MM.1S (cell line): ENCODE measurements around the gene RNF150.

Experiments
- DNase-seq: peaks from one replicate; pipeline ENCODE4 v3.0.0-alpha.2; 2015
- H2AFZ ChIP-seq: fragments of 300-600 bp; sonication (generic); 2 replicates; pipeline ENCODE4 v1.6.0; 2016; ENCODE audit warnings: antibody characterized with exemption, low read length
- H3F3A ChIP-seq: fragments of 300-600 bp; sonication (generic); 2 replicates; pipeline ENCODE4 v1.6.1; 2016; ENCODE audit warnings: mild to moderate bottlenecking, antibody characterized with exemption, low read length, moderate library complexity, mixed read lengths; ENCODE audit not compliant: insufficient read depth
- H3K27ac ChIP-seq: fragments of 300-600 bp; sonication (generic); 2 replicates; pipeline ENCODE4 v1.5.1; 2016; ENCODE audit warnings: mild to moderate bottlenecking, low read length
- H3K27me3 ChIP-seq: fragments of 300-600 bp; sonication (generic); replicated peaks from 2 replicates; pipeline ENCODE4 v1.6.0; 2016; ENCODE audit warnings: low read length; ENCODE audit not compliant: insufficient read depth
- H3K36me3 ChIP-seq: fragments of 300-600 bp; sonication (generic); replicated peaks from 2 replicates; pipeline ENCODE4 v1.6.1; 2016; ENCODE audit warnings: mild to moderate bottlenecking, low read length, mixed read lengths; ENCODE audit not compliant: insufficient read depth
- H3K4me1 ChIP-seq: fragments of 300-600 bp; sonication (generic); 2 replicates; pipeline ENCODE4 v1.6.1; 2016; ENCODE audit warnings: low read length, mixed read lengths
- H3K4me2 ChIP-seq: fragments of 300-600 bp; sonication (generic); 2 replicates; pipeline ENCODE4 v1.6.0; 2016; ENCODE audit warnings: low read depth, low read length
- H3K4me3 ChIP-seq: fragments of 300-600 bp; sonication (generic); 2 replicates; pipeline ENCODE4 v1.5.1; 2016; ENCODE audit warnings: low read length, mixed read lengths
- H3K79me2 ChIP-seq: fragments of 300-600 bp; sonication (generic); 2 replicates; pipeline ENCODE4 v1.6.1; 2016; ENCODE audit warnings: mixed run types, low read length, mixed read lengths
- H3K9ac ChIP-seq: fragments of 300-600 bp; sonication (generic); 2 replicates; pipeline ENCODE4 v1.6.1; 2016; ENCODE audit warnings: low read length, mixed read lengths
- H3K9me2 ChIP-seq: fragments of 300-600 bp; sonication (generic); replicated peaks from 2 replicates; pipeline ENCODE4 v1.6.1; 2016; ENCODE audit warnings: mild to moderate bottlenecking, low read length, mixed read lengths; ENCODE audit not compliant: insufficient read depth
- H3K9me3 ChIP-seq: fragments of 300-600 bp; sonication (generic); replicated peaks from 2 replicates; pipeline ENCODE4 v1.6.1; 2016; ENCODE audit warnings: mild to moderate bottlenecking, low read length, mixed read lengths; ENCODE audit not compliant: insufficient read depth
- H4K20me1 ChIP-seq: fragments of 300-600 bp; sonication (generic); 2 replicates; pipeline ENCODE4 v1.6.1; 2016; ENCODE audit warnings: mild to moderate bottlenecking, low read length, moderate library complexity, mixed read lengths; ENCODE audit not compliant: insufficient read depth
- EZH2 ChIP-seq: fragments of 300-600 bp; sonication (generic); optimal IDR thresholded peaks from 2 replicates; pipeline ENCODE3; 2017; ENCODE audit warnings: low read depth, mild to moderate bottlenecking, antibody characterized with exemption, low read length, mixed read lengths
- EZH2phosphoT487 ChIP-seq: fragments of 300-600 bp; sonication (generic); IDR thresholded peaks from 2 replicates; pipeline ENCODE4 v1.6.1; 2018; ENCODE audit warnings: antibody characterized with exemption, low read length
- TF ChIP-seq, protein P1 (sequence below): fragments of 300-600 bp; sonication (generic); IDR thresholded peaks from 2 replicates; pipeline ENCODE4 v1.5.1; 2016; ENCODE audit warnings: antibody characterized with exemption, low read length, mixed read lengths

Gene RNF150

DNA sequence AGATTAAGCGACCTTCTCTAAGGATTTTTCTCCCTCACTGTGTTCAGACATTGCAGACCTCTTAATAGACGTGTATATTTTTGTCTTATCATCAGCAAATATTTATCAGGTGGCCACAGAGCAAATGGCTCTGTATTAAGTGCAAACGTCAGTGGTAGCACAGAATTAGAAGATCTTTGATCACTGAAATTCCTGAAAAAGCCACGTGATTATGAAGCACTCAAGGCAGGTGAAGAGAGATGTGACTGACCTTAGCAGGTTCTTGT lies 271.2 kb downstream of the RNF150 start:
- H3K9me3 ChIP-seq: no peaks in the 10 kb centered on the region
- no peaks in the 10 kb centered on the region for H4K20me1 ChIP-seq
- no peaks in the 10 kb centered on the region for H3F3A ChIP-seq
- H3K79me2 ChIP-seq: no peaks in the 10 kb centered on the region
- no peak overlapping the region for H3K4me3 ChIP-seq
- TF ChIP-seq EZH2: no peak
- no peak for TF ChIP-seq EZH2phosphoT487
- TF ChIP-seq, protein P1, sequence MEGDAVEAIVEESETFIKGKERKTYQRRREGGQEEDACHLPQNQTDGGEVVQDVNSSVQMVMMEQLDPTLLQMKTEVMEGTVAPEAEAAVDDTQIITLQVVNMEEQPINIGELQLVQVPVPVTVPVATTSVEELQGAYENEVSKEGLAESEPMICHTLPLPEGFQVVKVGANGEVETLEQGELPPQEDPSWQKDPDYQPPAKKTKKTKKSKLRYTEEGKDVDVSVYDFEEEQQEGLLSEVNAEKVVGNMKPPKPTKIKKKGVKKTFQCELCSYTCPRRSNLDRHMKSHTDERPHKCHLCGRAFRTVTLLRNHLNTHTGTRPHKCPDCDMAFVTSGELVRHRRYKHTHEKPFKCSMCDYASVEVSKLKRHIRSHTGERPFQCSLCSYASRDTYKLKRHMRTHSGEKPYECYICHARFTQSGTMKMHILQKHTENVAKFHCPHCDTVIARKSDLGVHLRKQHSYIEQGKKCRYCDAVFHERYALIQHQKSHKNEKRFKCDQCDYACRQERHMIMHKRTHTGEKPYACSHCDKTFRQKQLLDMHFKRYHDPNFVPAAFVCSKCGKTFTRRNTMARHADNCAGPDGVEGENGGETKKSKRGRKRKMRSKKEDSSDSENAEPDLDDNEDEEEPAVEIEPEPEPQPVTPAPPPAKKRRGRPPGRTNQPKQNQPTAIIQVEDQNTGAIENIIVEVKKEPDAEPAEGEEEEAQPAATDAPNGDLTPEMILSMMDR: no peak
- no peak overlapping the region for H3K9ac ChIP-seq
- no peak for DNase-seq
- H2AFZ ChIP-seq: no peak overlapping the region
- no peaks in the 10 kb centered on the region for H3K36me3 ChIP-seq
- no peak overlapping the region for H3K4me2 ChIP-seq
- H3K27me3 ChIP-seq: no peaks in the 10 kb centered on the region
- H3K27ac ChIP-seq: no peak overlapping the region
- no peaks in the 10 kb centered on the region for H3K9me2 ChIP-seq
- peaks cover 12% of the 10 kb centered on the region; the same call in 1 of the 2 replicates for H3K4me1 ChIP-seq

- no peaks in the 10 kb centered on the region for H3K27me3 ChIP-seq
- peaks cover 12% of the 10 kb centered on the region; the same call in 1 of the 2 replicates for H3K4me1 ChIP-seq
- no peaks in the 10 kb centered on the region for H3K9me3 ChIP-seq
- no peak overlapping the region for H2AFZ ChIP-seq
- no peaks in the 10 kb centered on the region for H3F3A ChIP-seq
- H3K36me3 ChIP-seq: no peaks in the 10 kb centered on the region
- H3K27ac ChIP-seq: no peak overlapping the region
- no peak overlapping the region for H3K9ac ChIP-seq
- DNase-seq: peak; percentile 77
- H3K4me2 ChIP-seq: no peak overlapping the region
- TF ChIP-seq, protein P1: peak; percentile 82
- TF ChIP-seq EZH2 (no peak), EZH2phosphoT487 (no peak)
- no peaks in the 10 kb centered on the region for H4K20me1 ChIP-seq
- H3K79me2 ChIP-seq: no peaks in the 10 kb centered on the region
- no peak overlapping the region for H3K4me3 ChIP-seq
- H3K9me2 ChIP-seq: no peaks in the 10 kb centered on the region
Observed at GRCh38 chr4:140861359-140862176, 271.7 kb downstream of the RNF150 start.

GRCh38 chr4:140858897-140859296 lies 274.4 kb downstream of the RNF150 start:
- Histone ChIP-seq H3K4me3 (no peak overlapping the region), H3K9ac (no peak overlapping the region), H3F3A (no peaks in the 10 kb centered on the region), H2AFZ (no peak overlapping the region), H4K20me1 (no peaks in the 10 kb centered on the region), H3K27ac (no peak overlapping the region), H3K4me1 (peaks cover 12% of the 10 kb centered on the region; the same call in 1 of the 2 replicates), H3K27me3 (no peaks in the 10 kb centered on the region), H3K36me3 (no peaks in the 10 kb centered on the region), H3K9me3 (no peaks in the 10 kb centered on the region), H3K4me2 (no peak overlapping the region), H3K79me2 (no peaks in the 10 kb centered on the region), H3K9me2 (no peaks in the 10 kb centered on the region)
- DNase-seq: no peak
- TF ChIP-seq, protein P1: no peak
- TF ChIP-seq EZH2: no peak
- TF ChIP-seq EZH2phosphoT487: no peak
